GM04504 (cell line): Measurements from ENCODE around the gene CCDC85C.
A peak's percentile ranks its signal among the peaks of the same experiment; 100 is the strongest.

Source experiments
- DNase-seq: peaks from one replicate; pipeline ENCODE4 v3.0.0-alpha.2; 2012; ENCODE audit warnings: low read depth

CCDC85C gene

DNA sequence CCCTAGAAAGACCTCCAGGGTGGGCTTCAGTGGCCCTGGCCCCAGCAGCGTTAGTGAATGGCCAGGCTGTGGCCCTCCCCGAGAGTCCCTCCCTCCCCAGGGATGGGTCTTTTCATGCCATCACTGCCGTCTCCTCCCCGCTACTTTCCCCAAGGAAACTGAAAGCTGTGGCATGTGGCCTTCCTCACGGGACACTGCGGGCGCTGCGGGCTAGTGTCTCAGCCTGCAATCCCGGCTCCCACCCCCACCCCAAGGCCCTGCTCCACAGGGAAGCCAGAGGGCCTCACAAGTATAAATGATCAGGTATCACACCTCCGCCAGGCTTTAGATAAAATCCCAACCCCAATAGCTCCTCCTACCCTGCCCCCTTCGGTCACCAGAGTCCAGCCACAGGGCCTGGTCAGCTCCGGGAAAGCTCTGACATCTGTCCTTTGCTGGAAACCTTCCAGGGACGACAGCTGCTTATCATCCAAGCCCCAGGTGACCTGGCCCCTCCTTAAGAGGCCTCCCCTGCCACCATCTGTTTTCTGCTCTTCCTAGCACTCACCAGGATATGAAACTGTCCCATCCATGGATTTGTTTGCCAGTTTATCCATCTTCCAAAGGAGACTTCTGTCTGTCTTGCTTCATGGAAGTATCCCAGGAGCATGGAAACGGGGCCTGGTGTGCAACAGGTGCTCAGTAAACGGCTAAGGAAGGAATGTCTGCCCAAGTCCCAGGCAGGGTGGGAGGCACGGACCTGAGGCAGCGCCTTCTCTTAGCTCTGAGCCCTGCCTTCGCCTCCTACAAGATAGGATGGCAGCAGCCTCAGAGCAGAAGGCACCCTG, 31.6 kb downstream of the CCDC85C start:
- no peak for DNase-seq

DNA sequence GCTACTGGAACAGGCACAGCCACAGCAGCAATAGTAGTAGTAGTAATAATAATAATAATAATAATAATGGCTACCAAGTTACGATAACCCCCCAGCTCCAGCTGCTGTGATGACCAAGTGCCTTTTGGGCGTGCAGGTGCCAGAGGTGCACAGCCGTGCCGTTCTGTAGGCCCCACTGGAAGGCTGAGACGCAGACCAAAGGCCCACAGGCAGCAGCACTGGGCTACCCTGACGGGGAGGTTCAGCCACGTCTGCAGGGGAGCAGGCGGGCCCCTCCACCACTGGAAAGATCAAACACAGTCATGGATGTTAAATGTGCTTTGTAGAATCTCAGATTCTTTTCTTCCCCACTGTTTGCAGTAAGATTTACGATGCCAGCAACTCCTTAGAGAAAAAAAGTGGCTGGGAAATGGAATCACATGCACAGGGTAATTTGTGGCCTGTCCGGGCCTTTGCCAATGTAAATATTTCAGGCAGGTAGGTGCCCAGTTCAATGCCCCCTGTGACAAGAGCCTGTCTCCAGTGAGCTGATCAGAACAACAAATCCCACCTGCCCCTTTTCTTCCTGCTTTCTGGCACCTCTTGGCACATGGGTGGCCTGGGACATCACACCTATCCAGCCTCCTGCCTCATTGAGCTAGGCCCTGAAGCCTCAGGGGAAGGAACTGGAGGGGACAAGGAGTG, 32.6 kb downstream of the CCDC85C start:
- no peak for DNase-seq

DNA sequence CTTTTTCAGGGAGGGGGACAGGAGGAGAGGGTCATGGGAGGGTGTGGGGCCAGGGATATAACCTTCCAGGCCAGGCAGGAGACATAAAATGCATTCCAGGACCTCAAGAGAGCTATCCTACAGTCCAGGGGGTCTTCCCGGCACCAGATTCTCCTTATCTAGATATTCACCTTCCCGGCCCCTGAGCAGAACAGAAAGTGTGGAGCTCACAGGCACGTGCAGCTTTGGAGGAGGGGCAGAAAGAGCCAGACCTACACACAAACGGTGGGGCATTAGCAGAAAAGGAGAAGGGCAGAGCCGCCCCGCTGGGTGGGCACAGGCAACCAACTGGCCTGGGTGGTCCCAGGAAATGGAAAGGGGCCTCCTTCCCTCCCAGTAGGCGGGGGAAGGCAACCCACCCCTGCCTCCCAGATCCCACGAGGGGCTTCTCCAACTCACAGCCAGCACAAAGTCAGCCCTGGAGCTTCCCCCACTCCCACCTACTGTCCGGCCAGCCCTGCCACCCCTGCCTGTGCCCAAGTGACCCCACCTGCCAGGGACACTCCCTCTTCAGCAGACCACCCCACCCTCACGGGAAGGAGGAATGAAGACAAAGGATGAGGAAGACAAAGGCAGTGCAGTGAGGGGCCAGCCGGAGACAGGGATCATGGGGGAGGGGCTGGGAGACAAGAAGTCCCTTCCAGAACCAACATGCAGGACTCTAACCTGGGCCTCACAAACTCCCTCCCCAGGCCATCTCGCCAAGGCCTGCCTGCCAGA, 33.3 kb downstream of the CCDC85C start:
- no peak for DNase-seq

DNA sequence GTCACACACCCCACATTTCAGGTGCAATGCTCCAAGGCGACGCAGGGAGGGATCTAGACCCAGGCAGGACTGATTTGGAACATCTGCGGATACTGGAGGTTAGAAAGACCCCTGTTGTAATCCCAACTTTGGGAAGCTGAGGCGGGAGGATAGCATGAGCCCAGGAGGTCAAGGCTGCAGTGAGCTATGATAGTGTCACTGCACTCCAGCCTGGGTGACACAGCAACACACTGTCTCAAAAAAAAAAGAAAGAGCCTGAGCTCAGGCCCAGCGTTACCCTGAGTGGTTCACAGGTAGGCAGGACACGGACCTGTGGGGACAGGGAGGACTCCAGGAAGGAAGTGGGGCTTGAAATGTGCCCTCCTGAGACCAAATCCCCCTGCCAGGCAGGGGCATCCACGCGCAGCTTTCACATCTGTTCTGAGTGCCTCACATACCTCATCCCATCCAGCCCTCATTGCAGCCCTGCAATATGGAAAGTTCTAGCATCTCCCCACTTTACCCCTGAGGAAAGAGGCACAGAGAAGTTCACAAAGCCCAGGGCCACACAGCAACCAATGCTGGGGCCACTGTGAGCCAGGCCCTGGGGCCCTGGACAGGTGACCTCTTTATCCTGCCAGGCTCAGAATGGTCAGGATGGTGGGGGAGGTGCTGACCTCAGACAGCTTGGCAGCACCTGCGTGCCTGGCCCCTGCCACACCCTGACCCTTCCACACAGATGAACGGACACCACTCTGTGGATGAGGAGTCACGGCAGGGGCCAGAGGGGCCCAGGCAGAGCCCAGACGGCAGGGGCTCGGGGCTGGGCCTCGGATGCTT, 34.1 kb downstream of the CCDC85C start:
- DNase-seq: no peak

DNA sequence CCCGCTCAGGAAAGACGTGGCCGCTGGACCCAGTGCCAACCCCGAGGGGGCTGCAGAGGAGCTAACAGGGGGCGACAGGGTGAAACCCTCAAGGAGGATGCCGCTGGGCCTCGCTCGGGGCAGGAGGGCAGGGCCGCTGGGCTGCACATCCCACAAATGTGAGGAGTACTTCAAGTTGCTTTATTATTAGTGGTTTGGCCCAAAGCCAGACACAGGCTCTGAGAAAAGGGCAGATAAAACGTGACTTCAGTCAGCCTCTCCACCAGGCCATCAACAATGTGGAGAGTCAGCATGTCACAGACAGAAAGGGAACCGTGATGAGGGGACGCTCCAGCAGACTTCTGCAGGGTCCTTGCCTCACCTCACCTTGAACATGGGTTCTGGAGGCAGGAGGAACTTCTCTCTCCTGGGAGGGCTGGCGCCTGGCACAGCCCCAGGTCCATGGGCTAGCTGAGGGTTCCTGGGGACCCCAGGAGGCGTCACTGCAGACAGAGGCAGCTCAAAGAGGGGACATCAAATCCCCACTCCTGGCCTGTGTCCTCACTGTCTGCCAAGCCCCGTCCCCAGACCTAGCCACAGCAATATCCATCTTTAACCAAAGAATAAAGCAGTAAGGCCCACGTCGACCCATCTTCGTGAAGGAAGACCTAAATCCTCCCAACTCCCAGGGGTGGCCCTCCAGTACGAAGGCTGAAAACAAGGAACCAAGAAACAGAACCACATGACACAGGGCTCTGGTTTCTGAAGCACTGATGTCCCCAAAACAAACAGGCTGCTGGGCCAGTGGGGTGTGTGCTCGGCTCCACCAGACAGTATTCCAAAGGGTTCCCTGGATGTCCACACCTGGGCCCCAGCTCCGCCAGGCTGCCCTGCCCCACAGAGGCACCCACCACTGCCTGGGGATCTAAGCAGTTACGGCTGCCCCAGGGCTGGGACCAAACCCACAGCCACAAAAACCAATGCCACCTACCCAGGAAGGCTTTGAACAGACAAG, 35.1 kb downstream of the CCDC85C start:
- DNase-seq: no peak

DNA sequence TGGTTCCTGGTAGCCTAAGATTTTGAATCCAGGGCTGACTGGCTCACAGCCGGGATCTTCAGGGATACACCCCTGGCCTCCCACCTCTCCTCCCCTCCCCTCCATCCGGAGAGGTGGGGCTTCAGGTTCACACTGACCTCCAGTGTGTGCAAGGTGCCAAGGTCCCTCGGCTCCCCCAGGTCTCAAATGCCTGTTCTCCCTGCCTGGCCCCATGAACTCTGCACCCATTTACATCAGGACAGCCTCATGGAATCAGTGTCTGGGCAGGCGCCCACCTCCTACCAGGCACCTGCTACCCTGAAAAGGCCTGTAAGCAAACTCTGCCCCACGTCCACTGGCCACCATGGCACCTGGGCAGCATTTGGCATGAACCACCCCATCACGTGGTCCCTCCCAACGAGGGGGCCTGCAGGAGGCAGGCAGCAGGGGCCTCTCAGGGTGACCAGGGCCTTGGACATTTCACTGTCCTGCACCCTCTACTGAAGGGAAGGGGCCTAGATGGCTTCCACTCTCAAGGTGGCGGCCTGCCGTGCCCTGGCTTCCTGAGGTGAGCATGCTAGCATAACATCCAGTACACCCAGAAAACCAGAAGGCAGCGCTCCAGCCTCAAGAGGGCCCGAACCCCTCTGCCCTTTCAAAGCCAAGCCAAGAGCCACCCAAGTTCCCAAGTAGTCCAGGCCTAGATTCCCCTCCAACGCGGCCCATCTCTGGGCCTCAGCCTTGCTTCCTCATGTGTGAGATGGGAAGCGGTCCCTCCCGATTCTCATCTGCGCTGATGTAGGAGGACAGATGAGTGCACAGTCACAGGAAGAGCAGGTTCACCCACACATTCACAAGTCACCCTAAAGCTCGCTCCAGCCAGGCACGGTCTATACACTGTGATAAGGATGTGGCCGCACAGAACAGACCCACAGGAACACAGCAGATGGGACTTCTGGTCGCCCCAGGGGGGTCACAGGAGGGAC, 37.3 kb downstream of the CCDC85C start:
- no peak for DNase-seq

DNA sequence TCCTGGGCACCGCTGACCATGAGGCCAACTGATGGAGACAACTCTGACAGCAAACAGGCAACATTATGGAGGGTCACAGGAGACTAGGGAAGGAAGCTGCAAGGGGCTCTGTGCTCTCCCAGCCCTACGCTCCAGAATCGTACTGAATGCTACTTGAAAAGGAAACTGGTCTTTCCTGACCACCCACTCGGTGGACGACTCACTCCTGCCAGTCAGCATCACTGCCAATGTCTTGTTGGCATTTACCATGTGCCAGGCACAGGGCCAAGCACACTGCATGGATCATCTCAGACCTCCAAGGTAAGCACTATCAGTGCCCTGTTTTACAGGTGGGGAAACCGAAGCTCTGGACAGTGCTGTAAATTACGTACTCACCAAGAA, 38.0 kb downstream of the CCDC85C start:
- DNase-seq: no peak

DNA sequence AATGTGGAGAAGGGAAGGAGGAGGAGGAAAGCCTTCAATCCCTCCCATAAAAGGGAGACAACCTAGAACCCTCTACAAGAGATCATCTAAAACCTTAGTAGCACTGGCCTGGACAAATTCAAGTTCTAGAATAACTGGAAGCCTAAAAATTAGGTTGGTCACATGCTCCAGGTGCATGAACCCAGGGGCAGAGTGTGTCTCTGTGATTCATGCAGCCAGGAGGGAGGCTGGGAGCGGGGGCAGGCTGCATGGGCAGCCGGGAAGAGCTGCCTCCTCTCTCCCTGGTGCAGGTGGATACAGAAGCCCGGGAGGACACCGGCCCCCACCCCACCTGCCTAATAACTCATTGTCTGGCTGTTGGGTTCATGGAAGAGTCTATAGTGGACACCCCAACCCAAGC, 38.6 kb downstream of the CCDC85C start:
- DNase-seq: no peak

DNA sequence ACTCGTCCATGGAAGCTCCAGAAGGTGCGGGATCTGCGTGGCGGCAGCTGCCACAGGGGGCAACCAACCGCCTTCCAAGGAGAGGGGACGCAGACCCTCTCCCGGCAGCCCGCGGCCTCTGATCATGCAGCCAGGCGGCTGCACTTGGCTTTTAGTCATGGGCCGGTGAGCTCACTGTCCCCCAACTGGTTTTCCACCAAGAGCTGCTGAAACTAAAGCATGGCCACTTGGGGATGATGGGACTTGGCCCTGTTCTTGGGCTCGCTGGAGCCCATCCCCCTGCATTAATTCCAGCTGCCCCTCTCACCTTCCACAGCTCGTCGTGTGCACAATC, 39.1 kb downstream of the CCDC85C start:
- no peak for DNase-seq

DNA sequence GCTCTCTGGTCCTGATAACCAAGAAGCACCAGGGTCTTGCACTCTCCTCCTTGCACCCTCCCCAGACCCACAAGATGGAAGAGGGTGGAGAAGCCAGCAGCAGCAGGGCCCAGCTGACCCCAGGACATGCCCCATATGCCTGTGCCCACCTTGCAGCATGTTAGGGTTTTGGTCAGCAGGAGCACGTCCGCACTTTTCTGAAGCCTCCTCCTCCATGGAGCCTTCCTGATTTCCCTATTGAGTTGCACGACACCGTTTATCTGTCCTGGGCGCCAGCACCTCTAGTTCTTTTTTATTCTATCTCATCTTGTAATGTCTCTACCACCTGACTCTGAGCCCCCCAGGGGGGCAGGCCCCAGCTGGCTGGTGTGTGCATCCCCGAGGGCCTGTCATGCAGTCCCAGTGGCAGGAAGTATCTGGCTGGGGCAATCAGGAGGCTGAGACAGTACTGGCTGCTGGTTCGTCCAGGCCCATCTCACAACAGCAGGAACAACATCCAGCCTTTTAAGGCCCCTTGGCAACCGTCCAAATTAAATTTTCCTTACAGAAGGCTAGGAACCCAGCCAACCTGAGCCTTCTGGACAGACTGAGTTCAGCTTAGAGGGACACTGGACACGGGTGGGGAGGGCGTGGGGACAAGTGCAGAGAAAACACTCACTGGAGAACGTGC, 39.6 kb downstream of the CCDC85C start:
- peak; percentile 23 for DNase-seq

DNA sequence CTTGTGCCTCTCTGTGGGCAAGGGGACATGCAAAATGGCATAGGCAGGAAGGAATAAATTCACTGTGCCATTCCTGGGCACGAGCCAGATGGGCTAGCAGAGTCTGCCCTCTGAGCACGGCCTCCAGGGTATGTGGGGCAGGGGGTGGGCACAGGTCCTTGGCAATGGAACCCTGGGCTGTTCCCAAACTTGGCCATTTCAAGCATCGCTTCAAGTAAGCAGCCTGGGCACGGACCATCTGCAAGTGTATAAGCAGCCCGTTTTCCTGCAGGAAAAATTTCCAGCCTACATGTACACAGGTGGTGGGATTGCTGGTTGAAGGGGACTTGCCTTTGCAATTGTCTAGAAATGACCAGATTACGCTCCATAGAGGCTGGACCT, 40.3 kb downstream of the CCDC85C start:
- no peak for DNase-seq

DNA sequence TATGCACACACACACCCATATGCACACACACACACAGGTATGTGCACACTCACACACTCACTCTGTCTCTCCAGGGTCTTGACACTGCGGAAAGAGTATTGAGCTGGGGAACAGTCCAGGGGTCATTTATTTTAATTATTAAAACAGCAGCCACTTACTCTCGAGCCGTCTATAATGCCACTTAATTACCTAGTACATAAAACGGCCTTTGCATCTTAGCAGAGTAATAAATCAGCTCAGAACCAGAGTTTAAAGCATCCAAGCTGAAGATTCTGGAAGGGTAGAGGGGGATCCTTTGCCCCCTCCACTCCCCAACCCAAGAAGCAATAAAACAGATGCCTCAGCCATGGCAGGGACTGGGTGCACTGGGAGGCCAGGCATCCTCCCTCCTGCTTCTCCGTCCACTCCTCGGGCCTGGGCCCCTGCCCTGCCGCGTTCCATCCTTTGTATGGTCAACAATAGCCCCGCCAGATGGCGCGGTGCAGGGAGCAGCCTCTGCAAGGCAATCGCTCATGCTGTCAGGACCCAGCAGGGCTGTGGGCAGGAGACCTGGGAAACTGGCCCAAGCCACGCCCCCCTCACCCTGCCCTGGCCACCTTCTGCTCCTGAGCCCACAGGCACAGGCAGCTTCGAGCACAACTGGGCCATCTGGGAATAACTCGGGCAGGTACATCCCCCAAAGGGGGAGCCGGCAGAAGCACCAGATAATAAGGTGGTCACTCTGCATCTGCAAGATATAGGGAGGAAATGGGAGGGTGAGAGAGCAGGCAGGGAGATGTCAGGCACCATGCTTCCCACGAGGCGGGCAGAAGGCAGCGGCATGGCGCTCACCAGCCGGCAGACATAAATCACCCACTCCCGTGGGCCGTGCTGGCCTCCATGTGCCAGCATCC, 40.9 kb downstream of the CCDC85C start:
- DNase-seq: peak; percentile 21

DNA sequence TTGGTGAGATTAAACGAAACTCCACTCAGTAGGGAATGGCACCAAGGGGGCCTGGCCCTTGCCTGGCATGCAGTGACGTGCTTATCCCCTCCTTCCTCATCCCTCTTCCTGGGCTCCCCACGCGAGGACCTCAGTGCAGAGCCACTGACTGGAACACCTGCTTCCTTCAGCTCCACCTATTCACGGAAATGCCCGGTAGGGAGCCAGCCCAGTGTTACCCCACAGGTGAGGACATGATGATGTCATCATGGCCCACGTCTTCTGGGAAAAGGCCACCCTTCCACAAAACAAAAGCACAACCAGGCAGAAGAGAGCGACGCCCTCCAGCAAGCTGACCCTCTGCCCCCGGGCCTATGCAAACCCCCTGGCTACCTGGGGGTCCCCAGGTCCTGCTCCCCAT, 42.1 kb downstream of the CCDC85C start:
- DNase-seq: no peak

DNA sequence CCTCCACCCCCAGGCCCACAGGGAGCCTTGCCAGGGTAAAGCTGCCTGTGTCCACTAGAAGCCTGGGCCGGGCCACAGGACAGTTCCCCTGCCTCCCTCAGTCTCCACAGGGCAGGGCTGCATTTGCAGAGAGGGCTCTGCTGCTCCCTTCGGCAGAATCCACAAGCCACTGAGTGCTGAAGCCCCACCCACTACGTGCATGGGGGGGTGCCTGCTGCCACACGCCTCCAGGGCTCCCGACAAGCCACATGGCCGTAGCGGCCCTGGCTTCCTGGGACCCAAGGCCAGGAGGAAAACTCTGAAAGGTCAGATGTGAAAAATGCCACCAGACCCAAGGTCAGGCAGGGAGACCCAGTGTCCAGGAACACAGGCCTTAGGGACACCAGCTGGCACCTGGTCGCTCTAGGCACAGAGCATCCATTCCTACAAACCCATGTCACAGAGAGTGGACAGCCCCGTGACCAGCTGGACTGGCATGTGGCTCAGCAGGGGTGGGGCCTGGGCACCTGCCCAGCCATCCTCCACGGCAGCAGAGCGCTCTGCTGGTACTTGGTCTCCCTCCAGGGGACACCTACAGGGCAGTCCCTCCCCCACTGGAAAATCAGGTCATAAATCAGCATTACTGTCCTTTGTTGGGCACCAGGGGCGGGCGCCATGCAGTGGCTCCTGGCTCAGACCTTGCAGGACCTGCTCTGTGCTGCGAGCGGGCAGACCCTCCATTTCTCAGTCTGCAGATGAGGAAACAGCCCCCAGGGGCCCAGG, 42.9 kb downstream of the CCDC85C start:
- DNase-seq: no peak

DNA sequence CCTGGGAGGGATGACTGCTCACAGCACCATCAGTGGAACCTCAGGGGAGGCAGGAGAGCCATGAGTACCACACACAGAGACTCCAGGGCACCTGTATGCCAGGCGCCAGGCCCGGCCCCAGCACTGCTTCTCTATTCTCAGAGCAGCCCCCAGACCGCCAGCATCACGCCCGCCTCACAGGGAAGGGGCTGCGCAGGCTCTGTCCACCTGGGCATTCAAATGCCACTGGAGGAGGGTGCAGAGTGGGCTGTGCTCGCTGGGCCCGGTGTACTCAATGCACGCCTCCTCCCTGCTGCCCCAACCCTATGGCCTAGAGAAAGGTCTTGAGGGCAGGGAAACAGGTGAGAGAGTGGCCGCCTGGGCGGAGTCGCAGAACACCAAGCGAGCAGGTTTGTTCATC, 43.6 kb downstream of the CCDC85C start:
- no peak for DNase-seq

DNA sequence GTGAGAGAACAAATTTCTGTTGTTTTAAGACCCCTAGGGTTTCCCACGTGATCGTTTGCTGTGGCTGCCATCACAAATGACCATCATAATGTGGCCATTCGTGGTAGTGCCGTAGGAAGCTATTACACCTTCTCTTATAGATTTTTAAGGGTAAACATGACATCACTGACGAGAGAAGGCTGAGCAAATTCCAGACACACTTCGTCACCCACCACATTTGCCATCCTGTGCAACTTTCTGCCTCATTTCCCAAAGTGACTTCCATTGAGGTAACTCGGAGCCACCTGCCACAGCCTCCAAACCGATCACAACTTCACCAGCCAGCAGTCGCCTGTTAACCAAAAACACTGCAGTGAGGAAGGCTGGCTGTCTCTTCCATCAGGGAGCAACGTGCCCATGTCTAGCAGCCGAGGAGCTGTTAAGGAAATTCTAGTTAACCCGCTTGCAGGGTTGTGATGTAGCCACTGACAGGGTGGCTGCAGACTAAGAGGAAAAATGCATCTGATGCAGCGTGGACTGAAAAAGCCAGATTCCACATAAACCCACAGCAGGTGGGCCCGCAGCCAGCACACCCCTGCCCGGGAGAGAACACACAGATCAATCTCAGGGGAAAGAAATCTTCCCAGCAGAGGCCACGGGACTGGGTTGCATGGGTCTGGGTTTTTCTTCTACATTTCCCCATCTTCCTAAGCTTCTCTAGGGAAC, 44.6 kb downstream of the CCDC85C start:
- DNase-seq: no peak
